Peyer's patch (tissue), 4 donors: ENCODE results near the gene VDAC1. TPM values are rescaled to one million over a fixed set of nuclear protein-coding genes. Genes with fewer than 3 reads are reported as not detected.

ENCODE experiments used
- DNase-seq, 3 donors: peaks; one replicate each; pipeline ENCODE4 v3.0.0-alpha.2; 2017 to 2019
- H3K27ac ChIP-seq, 4 donors: fragments of 200-600 bp; sonication (generic); one replicate each; pipeline ENCODE4 v1.5.1; 2016 to 2019
- H3K27me3 ChIP-seq, 2 donors: fragments of 200-600 bp; sonication (generic); one replicate each; pipeline ENCODE4 v1.5.1; 2019
- H3K36me3 ChIP-seq, 3 donors: fragments of 200-600 bp; sonication (generic); one replicate each; pipeline ENCODE4 v1.5.1; 2016 to 2019
- H3K4me1 ChIP-seq, 4 donors: fragments of 200-600 bp; sonication (generic); one replicate each; pipeline ENCODE4 v1.5.1; 2016 to 2019
- H3K4me3 ChIP-seq, 4 donors: fragments of 200-600 bp; sonication (generic); 1 replicate in 3 of 4; 2 replicates in 1 of 4; pipeline ENCODE4 v1.5.1; 2016 to 2019; ENCODE audit warnings: mild to moderate bottlenecking in 1 of 4
- H3K9me3 ChIP-seq, 4 donors: fragments of 200-600 bp; sonication (generic); one replicate each; pipeline ENCODE4 v1.5.1; 2016 to 2019; ENCODE audit warnings: mild to moderate bottlenecking in 1 of 4
- POLR2A ChIP-seq, 2 donors: fragments of 450-650 bp; IDR thresholded peaks; one replicate each; pipeline ENCODE4 v1.5.1; 2017; ENCODE audit warnings: antibody characterized with exemption in 2 of 2, mild to moderate bottlenecking in 2 of 2, moderate library complexity in 2 of 2
- total RNA-seq, 4 donors: library from RNA; depleted of rRNA; stranded (reverse); fragments of >200 nt; gene quantifications; one replicate each; pipeline ENCODE4 v1.1.0, GENCODE V29; 2016
- TF ChIP-seq, protein P1 (sequence below), 6 experiments: fragments of 450-650 bp in 4 of 6; fragments of 200-600 bp in 2 of 6; sonication (generic) in 1 of 6; IDR thresholded peaks; one replicate each; pipeline ENCODE4 v1.5.1; 2017 to 2019; ENCODE audit warnings: antibody characterized with exemption in 6 of 6, mild to moderate bottlenecking in 3 of 6, moderate library complexity in 1 of 6

VDAC1 gene
- total RNA-seq, 4 donors from 2014 or later, result 120 to 289 (median 181) TPM

- Histone ChIP-seq H3K4me1 (no peaks in the 10 kb centered on the region), H3K36me3 (peaks cover 0 to 97% (median 0%) of the 10 kb centered on the region in 3 donors), H3K27me3 (no peaks in the 10 kb centered on the region), H3K27ac (no peak overlapping the region), H3K4me3 (no peak overlapping the region), H3K9me3 (no peaks in the 10 kb centered on the region)
- TF ChIP-seq POLR2A (IDR thresholded peaks at IDR 0.05), result no peak
- TF ChIP-seq, protein P1, sequence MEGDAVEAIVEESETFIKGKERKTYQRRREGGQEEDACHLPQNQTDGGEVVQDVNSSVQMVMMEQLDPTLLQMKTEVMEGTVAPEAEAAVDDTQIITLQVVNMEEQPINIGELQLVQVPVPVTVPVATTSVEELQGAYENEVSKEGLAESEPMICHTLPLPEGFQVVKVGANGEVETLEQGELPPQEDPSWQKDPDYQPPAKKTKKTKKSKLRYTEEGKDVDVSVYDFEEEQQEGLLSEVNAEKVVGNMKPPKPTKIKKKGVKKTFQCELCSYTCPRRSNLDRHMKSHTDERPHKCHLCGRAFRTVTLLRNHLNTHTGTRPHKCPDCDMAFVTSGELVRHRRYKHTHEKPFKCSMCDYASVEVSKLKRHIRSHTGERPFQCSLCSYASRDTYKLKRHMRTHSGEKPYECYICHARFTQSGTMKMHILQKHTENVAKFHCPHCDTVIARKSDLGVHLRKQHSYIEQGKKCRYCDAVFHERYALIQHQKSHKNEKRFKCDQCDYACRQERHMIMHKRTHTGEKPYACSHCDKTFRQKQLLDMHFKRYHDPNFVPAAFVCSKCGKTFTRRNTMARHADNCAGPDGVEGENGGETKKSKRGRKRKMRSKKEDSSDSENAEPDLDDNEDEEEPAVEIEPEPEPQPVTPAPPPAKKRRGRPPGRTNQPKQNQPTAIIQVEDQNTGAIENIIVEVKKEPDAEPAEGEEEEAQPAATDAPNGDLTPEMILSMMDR (IDR thresholded peaks at IDR 0.05), result no peak
- DNase-seq, result no peak
Measured at GRCh38 chr5:133985540-133986180, 19.1 kb downstream of the VDAC1 start.

GRCh38 chr5:133983674-133984073, 21.1 kb downstream of the VDAC1 start:
- peaks cover 0 to 90% (median 0%) of the 10 kb centered on the region in 3 donors for H3K36me3 ChIP-seq
- no peaks in the 10 kb centered on the region for H3K4me1 ChIP-seq
- no peak overlapping the region for H3K27ac ChIP-seq
- H3K4me3 ChIP-seq, result no peak overlapping the region
- no peak for DNase-seq
- TF ChIP-seq, protein P1 (IDR thresholded peaks at IDR 0.05), result no peak
- TF ChIP-seq POLR2A (IDR thresholded peaks at IDR 0.05), result no peak
- H3K27me3 ChIP-seq, result no peaks in the 10 kb centered on the region
- H3K9me3 ChIP-seq, result no peaks in the 10 kb centered on the region

GRCh38 chr5:133981714-133982113, 23.1 kb downstream of the VDAC1 start:
- DNase-seq, result no peak
- Histone ChIP-seq H3K27ac (no peak overlapping the region), H3K27me3 (no peaks in the 10 kb centered on the region), H3K9me3 (no peaks in the 10 kb centered on the region), H3K36me3 (peaks cover 0 to 77% (median 0%) of the 10 kb centered on the region in 3 donors), H3K4me3 (no peak overlapping the region), H3K4me1 (no peaks in the 10 kb centered on the region)
- no peak for TF ChIP-seq POLR2A (IDR thresholded peaks at IDR 0.05)
- TF ChIP-seq, protein P1 (IDR thresholded peaks at IDR 0.05), result peak in 2 of 6 experiments; percentile 8 to 10

DNA sequence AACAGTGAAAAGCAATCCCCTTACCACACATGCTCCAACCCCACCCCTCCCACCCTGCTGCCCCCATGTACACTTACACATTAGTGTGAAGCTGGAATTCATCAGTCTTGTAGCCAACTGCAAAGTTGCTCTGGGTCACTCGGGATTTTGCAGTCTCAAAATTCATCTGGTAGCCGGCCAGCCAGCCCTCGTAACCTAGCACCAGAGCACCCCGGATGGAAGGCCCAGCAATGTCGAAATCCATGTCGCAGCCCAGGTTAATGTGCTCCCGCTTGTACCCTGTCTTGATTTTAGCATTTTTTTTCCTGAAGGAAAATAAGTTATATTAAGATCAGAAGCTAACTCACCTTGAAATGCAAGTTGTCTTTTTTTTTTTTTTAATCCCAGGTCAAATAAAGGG, 24.1 kb downstream of the VDAC1 start:
- peaks cover 0 to 77% (median 0%) of the 10 kb centered on the region in 3 donors for H3K36me3 ChIP-seq

GRCh38 chr5:133978943-133979342, 25.8 kb downstream of the VDAC1 start:
- Histone ChIP-seq H3K9me3 (no peaks in the 10 kb centered on the region), H3K4me3 (no peak overlapping the region), H3K27ac (no peak overlapping the region), H3K27me3 (no peaks in the 10 kb centered on the region), H3K4me1 (no peaks in the 10 kb centered on the region), H3K36me3 (peaks cover 0 to 79% (median 0%) of the 10 kb centered on the region in 3 donors)
- no peak for DNase-seq
- TF ChIP-seq, protein P1 (IDR thresholded peaks at IDR 0.05), result no peak
- no peak for TF ChIP-seq POLR2A (IDR thresholded peaks at IDR 0.05)

More for the DNA sequence above, 24.1 kb downstream of the VDAC1 start:
- no peaks in the 10 kb centered on the region for H3K27me3 ChIP-seq
- H3K27ac ChIP-seq, result no peak overlapping the region
- DNase-seq, result no peak
- H3K4me1 ChIP-seq, result no peaks in the 10 kb centered on the region
- no peaks in the 10 kb centered on the region for H3K9me3 ChIP-seq
- no peak for TF ChIP-seq POLR2A (IDR thresholded peaks at IDR 0.05)
- TF ChIP-seq, protein P1 (IDR thresholded peaks at IDR 0.05), result no peak
- H3K4me3 ChIP-seq, result no peak overlapping the region
